HEK293 (cell line): Measurements from ENCODE around the gene RBM10.

Source experiments
- ATF2 ChIP-seq: fragments of 450-650 bp; formaldehyde crosslinking; IDR thresholded peaks from 2 replicates; pipeline ENCODE4 v1.5.1; 2016; ENCODE audit warnings: missing biosample characterization, missing genetic modification characterization, low read depth
- CTCF ChIP-seq: fragments of 450-650 bp; formaldehyde crosslinking; IDR thresholded peaks from 2 replicates; pipeline ENCODE4 v1.5.1; 2016; ENCODE audit warnings: missing biosample characterization, missing genetic modification characterization
- HOXC10 ChIP-seq: sonication (generic); formaldehyde crosslinking; IDR thresholded peaks from 2 replicates; pipeline ENCODE4 v1.8.1; 2023; ENCODE audit warnings: mild to moderate bottlenecking, missing genetic modification reagents
- KLF7 ChIP-seq: fragments of 450-650 bp; formaldehyde crosslinking; IDR thresholded peaks from 2 replicates; pipeline ENCODE4 v1.5.1; 2016; ENCODE audit warnings: missing biosample characterization, missing genetic modification characterization, borderline replicate concordance
- TCF7L2 ChIP-seq: IDR thresholded peaks from 2 replicates; pipeline ENCODE4 v1.6.1; 2011; ENCODE audit warnings: low read depth, mild to moderate bottlenecking, inconsistent platforms, low read length, moderate library complexity, borderline replicate concordance
- ZBTB11 ChIP-seq: fragments of 450-650 bp; formaldehyde crosslinking; conservative IDR thresholded peaks from 2 replicates; pipeline ENCODE4 v1.5.1; 2016; ENCODE audit warnings: low read depth, missing biosample characterization, missing genetic modification characterization
- ZBTB8A ChIP-seq: fragments of 450-650 bp; formaldehyde crosslinking; IDR thresholded peaks from 2 replicates; pipeline ENCODE4 v1.5.1; 2016; ENCODE audit warnings: missing biosample characterization, missing genetic modification characterization
- ZNF16 ChIP-seq: fragments of 450-650 bp; formaldehyde crosslinking; IDR thresholded peaks from 2 replicates; pipeline ENCODE4 v1.5.1; 2016; ENCODE audit warnings: low read depth, missing biosample characterization, missing genetic modification characterization
- ZNF366 ChIP-seq: fragments of 450-650 bp; formaldehyde crosslinking; conservative IDR thresholded peaks from 2 replicates; pipeline ENCODE4 v1.5.1; 2016; ENCODE audit warnings: missing biosample characterization, missing genetic modification characterization
- ZNF48 ChIP-seq: fragments of 450-650 bp; formaldehyde crosslinking; IDR thresholded peaks from 2 replicates; pipeline ENCODE4 v1.5.1; 2016; ENCODE audit warnings: missing biosample characterization, missing genetic modification characterization
- ZNF560 ChIP-seq: fragments of 450-650 bp; formaldehyde crosslinking; IDR thresholded peaks from 2 replicates; pipeline ENCODE4 v1.5.1; 2017; ENCODE audit warnings: missing biosample characterization, missing genetic modification characterization, borderline replicate concordance
- ZNF792 ChIP-seq: fragments of 450-650 bp; formaldehyde crosslinking; IDR thresholded peaks from 2 replicates; pipeline ENCODE4 v1.5.1; 2016; ENCODE audit warnings: missing biosample characterization, missing genetic modification characterization
- ZSCAN30 ChIP-seq: fragments of 450-650 bp; IDR thresholded peaks from 2 replicates; pipeline ENCODE4 v1.5.1; 2018; ENCODE audit warnings: missing biosample characterization, mild to moderate bottlenecking, missing genetic modification characterization, moderate library complexity

GRCh38 chrX:47210661-47211425 is 65.8 kb downstream of the RBM10 start:
- TF ChIP-seq ZNF16 (tag by site-specific recombination) (no peak), CTCF (tag by site-specific recombination) (no peak), HOXC10 (CRISPR knock-in tag) (no peak), ATF2 (tag by site-specific recombination) (no peak), ZNF792 (tag by site-specific recombination) (no peak), ZSCAN30 (tag by site-specific recombination) (no peak), ZBTB11 (tag by site-specific recombination) (no peak), ZNF48 (tag by site-specific recombination) (no peak), KLF7 (tag by site-specific recombination) (no peak), ZBTB8A (tag by site-specific recombination) (no peak), TCF7L2 (no peak), ZNF560 (tag by site-specific recombination) (no peak), ZNF366 (tag by site-specific recombination) (no peak)
